Activated T-cell treated with anti-CD3 and anti-CD28 coated beads for 1 hour (primary cell): ENCODE data around the gene SORCS2.

Experiments
- DNase-seq: peaks from one replicate; pipeline ENCODE4 v3.0.0-alpha.2; 2020; ENCODE audit warnings: low read depth

Gene SORCS2

GRCh38 chr4:7247521-7247920 lies 55.2 kb downstream of the SORCS2 start:
- DNase-seq, result no peak

- no peak for DNase-seq
Observed at GRCh38 chr4:7247946-7248345, 55.6 kb downstream of the SORCS2 start.

- DNase-seq, result no peak
Observed at GRCh38 chr4:7248857-7249256, 56.5 kb downstream of the SORCS2 start.

GRCh38 chr4:7251321-7251720 lies 59.0 kb downstream of the SORCS2 start:
- no peak for DNase-seq

- no peak for DNase-seq
Observed at GRCh38 chr4:7252051-7252450, 59.7 kb downstream of the SORCS2 start.

GRCh38 chr4:7252510-7253340 lies 60.4 kb downstream of the SORCS2 start:
- DNase-seq, result no peak

GRCh38 chr4:7253341-7253700 lies 61.0 kb downstream of the SORCS2 start:
- DNase-seq, result no peak

- DNase-seq, result no peak
Observed at GRCh38 chr4:7253837-7254236, 61.5 kb downstream of the SORCS2 start.

- DNase-seq, result no peak
Observed at GRCh38 chr4:7254736-7255487, 62.6 kb downstream of the SORCS2 start.

- DNase-seq, result no peak
Observed at GRCh38 chr4:7255488-7255881, 63.1 kb downstream of the SORCS2 start.

- no peak for DNase-seq
Observed at GRCh38 chr4:7255996-7256395, 63.7 kb downstream of the SORCS2 start.

- no peak for DNase-seq
Observed at GRCh38 chr4:7256984-7257810, 64.9 kb downstream of the SORCS2 start.

GRCh38 chr4:7259039-7259438 lies 66.7 kb downstream of the SORCS2 start:
- no peak for DNase-seq

GRCh38 chr4:7260569-7260968 lies 68.2 kb downstream of the SORCS2 start:
- no peak for DNase-seq

GRCh38 chr4:7261087-7261486 lies 68.7 kb downstream of the SORCS2 start:
- DNase-seq, result no peak

GRCh38 chr4:7261536-7261935 lies 69.2 kb downstream of the SORCS2 start:
- no peak for DNase-seq

GRCh38 chr4:7262134-7262533 lies 69.8 kb downstream of the SORCS2 start:
- no peak for DNase-seq

GRCh38 chr4:7263166-7263565 lies 70.8 kb downstream of the SORCS2 start:
- no peak for DNase-seq

- DNase-seq, result no peak
Observed at GRCh38 chr4:7264694-7265093, 72.4 kb downstream of the SORCS2 start.

- DNase-seq, result no peak
Observed at GRCh38 chr4:7266525-7267292, 74.4 kb downstream of the SORCS2 start.

- no peak for DNase-seq
Observed at GRCh38 chr4:7267829-7268228, 75.5 kb downstream of the SORCS2 start.

- DNase-seq, result no peak
Observed at GRCh38 chr4:7268941-7269340, 76.6 kb downstream of the SORCS2 start.
